ENCODE data around the gene DAAM2.

The DAAM2 gene

GRCh38 chr6:39861663-39862062 lies 69.5 kb downstream of the DAAM2 start:
- Histone ChIP-seq H3K27me3 (ENCODE audit: control insufficient read depth, insufficient read depth, low read length) (no peaks in the 10 kb centered on the region), H3K4me3 (ENCODE audit: low read length) (no peak overlapping the region), H3K4me1 (ENCODE audit: control insufficient read depth, insufficient read depth, low read length) (no peaks in the 10 kb centered on the region), H3K27ac (ENCODE audit: low read depth, low read length) (no peak overlapping the region), H3K9ac (ENCODE audit: low read length) (no peak overlapping the region), H3K36me3 (ENCODE audit: control insufficient read depth, insufficient read depth, low read length) (peaks cover 4% of the 10 kb centered on the region)

DNA sequence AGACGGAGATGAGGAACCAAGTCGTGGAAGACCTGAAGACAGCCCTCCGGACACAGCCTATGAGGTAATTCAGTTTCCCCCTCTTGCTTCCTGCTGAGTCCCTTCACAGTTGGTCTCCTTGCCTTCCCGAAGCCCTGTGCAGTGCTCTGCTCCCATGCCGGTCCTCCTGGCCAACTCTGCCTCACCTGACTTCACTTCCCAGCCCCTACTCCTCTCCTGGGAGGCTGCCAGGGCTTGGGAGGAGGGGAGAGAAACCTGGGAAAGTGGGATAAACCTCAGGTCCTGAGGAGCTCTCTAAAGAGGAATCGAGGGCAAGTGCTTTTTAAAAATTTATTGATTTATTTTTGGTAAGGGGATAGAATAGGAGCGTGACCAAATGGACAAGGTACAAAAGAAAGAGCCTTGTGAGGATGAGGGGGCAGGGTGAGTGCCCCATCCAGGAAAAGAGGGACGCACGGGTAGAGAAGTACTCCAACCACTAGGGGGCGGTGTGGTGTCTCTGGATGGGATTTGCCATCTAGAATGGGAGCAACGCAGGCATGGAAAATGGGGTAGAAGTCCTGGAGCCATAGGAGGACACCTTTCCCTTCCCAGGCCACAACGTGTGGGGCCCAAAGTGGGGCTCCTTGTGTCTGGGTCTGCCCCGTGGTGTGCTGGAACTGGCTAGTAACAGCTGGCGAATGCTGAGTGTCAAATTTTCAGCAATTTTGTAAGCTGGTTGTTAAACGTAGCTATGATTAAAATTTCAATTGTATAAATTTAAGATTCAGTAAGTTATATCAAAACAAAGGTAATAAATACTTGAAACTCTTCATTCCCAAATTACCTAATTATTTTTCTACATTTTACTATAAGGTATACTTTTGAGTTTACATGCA lies 73.1 kb downstream of the DAAM2 start:
- H3K27ac ChIP-seq (ENCODE audit: low read depth, low read length) = no peak overlapping the region

GRCh38 chr6:39867592-39867991 lies 75.4 kb downstream of the DAAM2 start:
- no peak overlapping the region for H3K4me3 ChIP-seq (ENCODE audit: low read length)
- no peak overlapping the region for H3K27ac ChIP-seq (ENCODE audit: low read depth, low read length)
- H3K4me1 ChIP-seq (ENCODE audit: control insufficient read depth, insufficient read depth, low read length) = no peaks in the 10 kb centered on the region
- H3K27me3 ChIP-seq (ENCODE audit: control insufficient read depth, insufficient read depth, low read length) = no peaks in the 10 kb centered on the region
- no peak overlapping the region for H3K9ac ChIP-seq (ENCODE audit: low read length)
- peaks cover 15% of the 10 kb centered on the region for H3K36me3 ChIP-seq (ENCODE audit: control insufficient read depth, insufficient read depth, low read length)

More for the DNA sequence above, 73.1 kb downstream of the DAAM2 start:
- Histone ChIP-seq H3K9ac (ENCODE audit: low read length) (no peak overlapping the region), H3K4me1 (ENCODE audit: control insufficient read depth, insufficient read depth, low read length) (no peaks in the 10 kb centered on the region), H3K27me3 (ENCODE audit: control insufficient read depth, insufficient read depth, low read length) (no peaks in the 10 kb centered on the region), H3K36me3 (ENCODE audit: control insufficient read depth, insufficient read depth, low read length) (peaks cover 4% of the 10 kb centered on the region), H3K4me3 (ENCODE audit: low read length) (no peak overlapping the region)

GRCh38 chr6:39870950-39871349 lies 78.8 kb downstream of the DAAM2 start:
- peaks cover 15% of the 10 kb centered on the region for H3K36me3 ChIP-seq (ENCODE audit: control insufficient read depth, insufficient read depth, low read length)
- H3K27me3 ChIP-seq (ENCODE audit: control insufficient read depth, insufficient read depth, low read length) = no peaks in the 10 kb centered on the region
- H3K4me3 ChIP-seq (ENCODE audit: low read length) = no peak overlapping the region
- H3K27ac ChIP-seq (ENCODE audit: low read depth, low read length) = no peak overlapping the region
- no peak overlapping the region for H3K9ac ChIP-seq (ENCODE audit: low read length)
- no peaks in the 10 kb centered on the region for H3K4me1 ChIP-seq (ENCODE audit: control insufficient read depth, insufficient read depth, low read length)

DNA sequence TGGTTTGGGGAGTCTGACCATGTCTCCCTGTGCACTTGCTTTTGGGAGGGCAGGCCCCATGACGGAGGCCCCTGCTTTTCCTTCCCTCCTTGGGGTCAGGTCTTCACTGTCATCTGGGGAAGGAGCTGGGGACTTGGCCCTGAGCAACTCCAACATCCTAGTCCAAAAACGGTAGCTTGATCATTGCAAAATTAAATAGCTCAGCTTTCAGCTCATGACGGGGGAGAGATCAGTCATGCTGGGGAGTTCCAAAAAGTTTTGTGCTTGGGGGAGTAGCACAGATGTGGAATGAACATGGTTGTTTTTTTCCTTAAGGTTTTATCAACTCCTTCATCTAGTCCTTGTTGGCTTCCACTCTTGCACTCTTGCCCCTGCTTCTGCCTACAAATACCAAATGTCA lies 81.3 kb downstream of the DAAM2 start:
- Histone ChIP-seq H3K36me3 (ENCODE audit: control insufficient read depth, insufficient read depth, low read length) (peaks cover 19% of the 10 kb centered on the region), H3K27ac (ENCODE audit: low read depth, low read length) (no peak overlapping the region), H3K4me3 (ENCODE audit: low read length) (no peak overlapping the region), H3K27me3 (ENCODE audit: control insufficient read depth, insufficient read depth, low read length) (no peaks in the 10 kb centered on the region), H3K4me1 (ENCODE audit: control insufficient read depth, insufficient read depth, low read length) (no peaks in the 10 kb centered on the region), H3K9ac (ENCODE audit: low read length) (no peak overlapping the region)

- H3K27ac ChIP-seq (ENCODE audit: low read depth, low read length) = no peak overlapping the region
- no peak overlapping the region for H3K9ac ChIP-seq (ENCODE audit: low read length)
- H3K4me1 ChIP-seq (ENCODE audit: control insufficient read depth, insufficient read depth, low read length) = no peaks in the 10 kb centered on the region
- peaks cover 17% of the 10 kb centered on the region for H3K36me3 ChIP-seq (ENCODE audit: control insufficient read depth, insufficient read depth, low read length)
- H3K4me3 ChIP-seq (ENCODE audit: low read length) = no peak overlapping the region
- no peaks in the 10 kb centered on the region for H3K27me3 ChIP-seq (ENCODE audit: control insufficient read depth, insufficient read depth, low read length)
Measured at GRCh38 chr6:39876111-39876510, 83.9 kb downstream of the DAAM2 start.

DNA sequence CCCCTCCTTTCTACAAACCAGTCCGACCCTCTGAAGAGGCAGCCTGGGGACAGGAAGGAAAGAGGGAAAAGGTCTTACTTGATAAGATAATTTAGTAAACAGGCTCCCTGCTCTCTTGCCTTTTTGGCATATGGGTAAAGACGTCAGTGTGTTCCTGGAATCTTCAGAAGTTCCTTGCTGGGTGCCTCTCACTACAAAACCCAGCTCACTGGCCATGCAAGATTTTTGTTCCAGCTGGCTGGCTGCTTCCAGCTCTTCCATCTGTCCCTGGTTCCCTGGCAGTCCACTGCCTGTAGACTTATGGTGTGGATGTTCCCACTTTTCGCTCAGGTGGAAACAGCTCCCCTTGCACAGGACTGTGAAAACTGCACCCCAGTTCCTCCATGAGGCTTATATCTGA lies 84.7 kb downstream of the DAAM2 start:
- H3K9ac ChIP-seq (ENCODE audit: low read length) = no peak overlapping the region
- peaks cover 2% of the 10 kb centered on the region for H3K4me1 ChIP-seq (ENCODE audit: control insufficient read depth, insufficient read depth, low read length)
- H3K36me3 ChIP-seq (ENCODE audit: control insufficient read depth, insufficient read depth, low read length) = peaks cover 12% of the 10 kb centered on the region
- H3K27ac ChIP-seq (ENCODE audit: low read depth, low read length) = no peak overlapping the region
- H3K27me3 ChIP-seq (ENCODE audit: control insufficient read depth, insufficient read depth, low read length) = no peaks in the 10 kb centered on the region
- no peak overlapping the region for H3K4me3 ChIP-seq (ENCODE audit: low read length)

- peaks cover 12% of the 10 kb centered on the region for H3K36me3 ChIP-seq (ENCODE audit: control insufficient read depth, insufficient read depth, low read length)
- H3K27ac ChIP-seq (ENCODE audit: low read depth, low read length) = no peak overlapping the region
- H3K27me3 ChIP-seq (ENCODE audit: control insufficient read depth, insufficient read depth, low read length) = no peaks in the 10 kb centered on the region
- H3K4me3 ChIP-seq (ENCODE audit: low read length) = no peak overlapping the region
- H3K9ac ChIP-seq (ENCODE audit: low read length) = no peak overlapping the region
- peaks cover 12% of the 10 kb centered on the region for H3K4me1 ChIP-seq (ENCODE audit: control insufficient read depth, insufficient read depth, low read length)
Measured at GRCh38 chr6:39879535-39879934, 87.4 kb downstream of the DAAM2 start.

DNA sequence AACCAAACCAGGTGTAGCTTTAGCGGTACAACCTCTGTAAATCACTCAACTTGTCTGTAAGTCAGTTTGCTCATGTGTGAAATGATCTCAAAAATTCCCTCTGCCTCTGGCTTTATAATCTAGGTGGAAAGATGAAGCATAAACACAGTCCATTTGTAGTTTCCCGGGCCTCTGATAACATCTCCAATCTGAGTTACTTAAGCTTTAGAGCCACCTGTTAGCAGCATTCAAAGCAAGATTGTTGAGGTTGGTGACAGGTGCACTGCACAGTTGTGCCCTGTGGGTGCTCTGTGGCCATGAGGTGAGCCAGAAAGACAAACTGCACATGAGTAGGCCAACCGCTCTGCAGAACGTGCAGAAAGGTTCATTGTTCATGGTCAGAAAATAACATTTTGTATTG lies 88.4 kb downstream of the DAAM2 start:
- no peak overlapping the region for H3K9ac ChIP-seq (ENCODE audit: low read length)
- no peak overlapping the region for H3K4me3 ChIP-seq (ENCODE audit: low read length)
- H3K27ac ChIP-seq (ENCODE audit: low read depth, low read length) = no peak overlapping the region
- H3K36me3 ChIP-seq (ENCODE audit: control insufficient read depth, insufficient read depth, low read length) = peaks cover 12% of the 10 kb centered on the region
- H3K27me3 ChIP-seq (ENCODE audit: control insufficient read depth, insufficient read depth, low read length) = no peaks in the 10 kb centered on the region
- peaks cover 12% of the 10 kb centered on the region for H3K4me1 ChIP-seq (ENCODE audit: control insufficient read depth, insufficient read depth, low read length)

- no peaks in the 10 kb centered on the region for H3K27me3 ChIP-seq (ENCODE audit: control insufficient read depth, insufficient read depth, low read length)
- peak overlapping the region; percentile 43 for H3K27ac ChIP-seq (ENCODE audit: low read depth, low read length)
- peaks cover 10% of the 10 kb centered on the region for H3K36me3 ChIP-seq (ENCODE audit: control insufficient read depth, insufficient read depth, low read length)
- no peak overlapping the region for H3K9ac ChIP-seq (ENCODE audit: low read length)
- H3K4me1 ChIP-seq (ENCODE audit: control insufficient read depth, insufficient read depth, low read length) = peaks cover 12% of the 10 kb centered on the region
- no peak overlapping the region for H3K4me3 ChIP-seq (ENCODE audit: low read length)
Measured at GRCh38 chr6:39881851-39882530, 89.8 kb downstream of the DAAM2 start.

DNA sequence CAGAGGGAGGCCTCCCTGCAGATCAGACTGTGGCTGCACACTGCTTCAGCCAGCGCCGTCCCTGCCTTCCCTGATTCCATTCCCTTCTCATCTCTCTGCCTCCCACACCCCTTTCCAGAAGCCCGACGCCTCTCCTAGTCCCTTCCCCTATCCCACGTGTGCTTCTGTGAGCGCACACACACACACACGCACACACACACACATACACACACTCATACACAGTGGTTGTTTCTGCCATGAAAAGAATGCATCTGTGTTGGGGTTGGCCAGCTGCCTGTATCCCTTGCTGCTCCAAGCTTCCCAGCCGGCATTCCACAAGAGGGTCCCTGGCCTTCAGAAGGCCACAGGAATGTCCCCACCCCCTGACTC lies 90.3 kb downstream of the DAAM2 start:
- Histone ChIP-seq H3K4me1 (ENCODE audit: control insufficient read depth, insufficient read depth, low read length) (peaks cover 15% of the 10 kb centered on the region), H3K36me3 (ENCODE audit: control insufficient read depth, insufficient read depth, low read length) (peaks cover 7% of the 10 kb centered on the region), H3K9ac (ENCODE audit: low read length) (no peak overlapping the region), H3K27ac (ENCODE audit: low read depth, low read length) (peak overlapping the region; percentile 43), H3K4me3 (ENCODE audit: low read length) (no peak overlapping the region), H3K27me3 (ENCODE audit: control insufficient read depth, insufficient read depth, low read length) (no peaks in the 10 kb centered on the region)

- no peak overlapping the region for H3K9ac ChIP-seq (ENCODE audit: low read length)
- H3K27me3 ChIP-seq (ENCODE audit: control insufficient read depth, insufficient read depth, low read length) = no peaks in the 10 kb centered on the region
- H3K4me3 ChIP-seq (ENCODE audit: low read length) = no peak overlapping the region
- H3K27ac ChIP-seq (ENCODE audit: low read depth, low read length) = no peak overlapping the region
- H3K4me1 ChIP-seq (ENCODE audit: control insufficient read depth, insufficient read depth, low read length) = peaks cover 19% of the 10 kb centered on the region
- no peaks in the 10 kb centered on the region for H3K36me3 ChIP-seq (ENCODE audit: control insufficient read depth, insufficient read depth, low read length)
Measured at GRCh38 chr6:39884696-39885095, 92.5 kb downstream of the DAAM2 start.

- H3K9ac ChIP-seq (ENCODE audit: low read length) = no peak overlapping the region
- no peaks in the 10 kb centered on the region for H3K36me3 ChIP-seq (ENCODE audit: control insufficient read depth, insufficient read depth, low read length)
- no peak overlapping the region for H3K4me3 ChIP-seq (ENCODE audit: low read length)
- peaks cover 19% of the 10 kb centered on the region for H3K4me1 ChIP-seq (ENCODE audit: control insufficient read depth, insufficient read depth, low read length)
- no peaks in the 10 kb centered on the region for H3K27me3 ChIP-seq (ENCODE audit: control insufficient read depth, insufficient read depth, low read length)
- H3K27ac ChIP-seq (ENCODE audit: low read depth, low read length) = no peak overlapping the region
Measured at GRCh38 chr6:39885691-39886090, 93.5 kb downstream of the DAAM2 start.

Measured in rectal smooth muscle tissue (tissue), 1 donor.